ENCODE results near the gene TAS2R3.

The TAS2R3 gene

DNA sequence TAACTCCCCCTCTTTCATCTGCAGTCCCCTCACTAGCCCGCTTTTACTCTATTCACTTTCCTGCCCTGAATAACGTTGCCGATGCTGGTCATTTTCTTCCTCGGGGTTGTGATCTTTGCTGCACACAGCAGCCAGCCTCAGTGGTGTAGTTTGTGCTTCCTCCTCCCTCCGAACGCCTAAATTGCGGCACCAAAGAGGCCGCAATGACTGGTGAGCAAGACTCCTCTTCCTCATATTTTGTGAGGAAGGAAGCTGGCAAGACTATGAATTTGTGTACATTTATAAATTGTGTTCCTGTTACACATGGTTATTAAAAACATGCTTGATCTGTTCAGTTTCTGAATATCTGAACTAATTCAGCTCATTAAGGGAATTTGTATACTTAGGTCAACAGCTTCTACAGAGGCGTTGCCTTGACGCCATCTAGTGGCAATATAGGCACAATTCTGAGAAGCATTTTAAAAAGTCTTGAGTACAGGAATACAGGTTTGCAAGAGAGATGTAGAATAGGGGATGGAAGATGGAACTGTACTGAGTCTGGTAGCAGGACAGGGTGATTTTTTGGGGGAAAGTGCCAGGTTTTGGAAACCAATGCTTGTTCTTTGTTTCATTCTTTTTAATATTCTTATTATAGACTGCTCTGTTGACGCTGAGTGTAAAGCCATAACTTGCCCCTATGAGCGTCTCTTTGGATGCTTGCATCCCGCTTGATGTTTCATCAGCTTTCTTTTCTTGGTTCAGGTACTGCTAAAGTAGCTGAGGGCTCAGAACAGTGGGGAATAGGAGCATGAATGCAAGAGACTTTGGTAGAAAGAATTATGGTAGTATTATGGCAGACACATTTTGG lies 22.0 kb downstream of the TAS2R3 start:
- DNase-seq = peak; percentile 63

DNA sequence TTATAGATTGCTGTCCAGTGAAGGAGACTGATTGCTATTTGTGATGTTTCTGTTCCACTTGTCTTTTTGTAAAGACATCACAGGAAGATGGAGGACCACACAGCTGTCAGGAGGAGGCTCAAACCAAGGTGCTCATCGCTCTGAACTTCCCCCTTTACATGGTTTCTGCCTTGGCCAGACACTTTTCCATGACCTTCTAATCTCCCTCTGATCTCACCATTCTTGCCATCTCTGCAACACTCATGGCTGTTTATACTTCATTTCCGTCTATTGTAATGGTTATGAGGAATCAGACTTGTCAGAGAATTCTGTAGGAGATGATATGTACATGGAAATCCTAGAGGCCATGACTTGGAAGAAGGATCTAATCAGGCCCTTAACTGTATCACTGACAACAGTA lies 24.4 kb downstream of the TAS2R3 start:
- no peak for DNase-seq

- no peak for DNase-seq
Measured at GRCh38 chr7:141789917-141790316, 26.0 kb downstream of the TAS2R3 start, which contains the start of gene TAS2R5. Gene TAS2R5, plus strand, starts transcription at chr7:141790217. Its CDS starts 145 bp downstream, at chr7:141790362.

GRCh38 chr7:141792526-141792925 lies 28.6 kb downstream of the TAS2R3 start:
- no peak for DNase-seq
